Stimulated activated naive CD4-positive, alpha-beta T cell (primary cell): ENCODE measurements around the gene XRCC5.
"Not testable (repeated sequence)": the region's sequence is repeated elsewhere in the genome, so short reads cannot be mapped to it uniquely, and the experiment has no call there.

Experiments
- DNase-seq, 6 experiments: peaks; one replicate each; lab custom pipeline; 2025; lab: John Stamatoyannopoulos, UW

Gene XRCC5

DNA sequence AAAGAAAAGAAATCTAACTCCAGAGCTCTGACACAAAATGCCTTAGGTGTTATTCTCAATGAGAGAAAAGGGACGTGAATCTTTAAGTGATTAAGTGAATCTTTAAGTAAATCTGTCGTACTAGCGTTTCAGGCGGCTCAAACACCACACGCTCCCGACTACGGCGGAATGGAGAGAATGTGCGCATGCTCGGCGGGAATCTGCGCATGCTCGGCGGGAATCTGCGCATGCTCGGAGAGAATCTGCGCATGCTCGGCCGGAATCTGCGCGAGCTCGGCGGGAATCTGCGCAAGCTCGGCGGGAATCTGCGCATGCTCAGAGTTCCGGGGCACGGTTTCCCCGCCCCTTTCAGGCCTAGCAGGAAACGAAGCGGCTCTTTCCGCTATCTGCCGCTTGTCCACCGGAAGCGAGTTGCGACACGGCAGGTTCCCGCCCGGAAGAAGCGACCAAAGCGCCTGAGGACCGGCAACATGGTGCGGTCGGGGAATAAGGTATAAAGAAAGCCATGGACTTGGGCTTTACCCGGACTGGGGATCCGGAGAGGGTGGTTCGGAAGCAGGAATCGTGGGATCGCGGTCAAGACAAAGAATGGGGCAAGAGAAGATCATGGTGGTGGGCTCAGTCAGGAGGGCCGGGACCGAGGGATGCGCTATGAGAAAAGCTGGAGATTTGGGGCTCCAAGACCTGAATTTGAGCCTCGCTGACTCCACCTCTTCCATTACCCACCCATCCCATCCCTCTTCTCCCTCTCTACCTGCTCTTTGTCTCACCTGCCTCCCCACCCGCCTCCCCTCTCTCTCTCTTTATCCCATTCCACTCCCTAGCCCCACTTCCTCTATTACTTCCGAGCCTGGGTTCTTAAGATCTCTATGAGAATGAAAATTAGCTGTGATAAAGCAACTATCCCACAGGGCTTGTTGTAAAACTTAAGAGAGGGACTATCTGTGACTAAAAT is at the start of gene XRCC5:
TSS of gene XRCC5 (plus strand) at position 382 of the 955 bp plus-strand sequence. CDS start at position 471, 89 bp downstream.
- peak; percentile 95 to 98 (median 96) for DNase-seq

DNA sequence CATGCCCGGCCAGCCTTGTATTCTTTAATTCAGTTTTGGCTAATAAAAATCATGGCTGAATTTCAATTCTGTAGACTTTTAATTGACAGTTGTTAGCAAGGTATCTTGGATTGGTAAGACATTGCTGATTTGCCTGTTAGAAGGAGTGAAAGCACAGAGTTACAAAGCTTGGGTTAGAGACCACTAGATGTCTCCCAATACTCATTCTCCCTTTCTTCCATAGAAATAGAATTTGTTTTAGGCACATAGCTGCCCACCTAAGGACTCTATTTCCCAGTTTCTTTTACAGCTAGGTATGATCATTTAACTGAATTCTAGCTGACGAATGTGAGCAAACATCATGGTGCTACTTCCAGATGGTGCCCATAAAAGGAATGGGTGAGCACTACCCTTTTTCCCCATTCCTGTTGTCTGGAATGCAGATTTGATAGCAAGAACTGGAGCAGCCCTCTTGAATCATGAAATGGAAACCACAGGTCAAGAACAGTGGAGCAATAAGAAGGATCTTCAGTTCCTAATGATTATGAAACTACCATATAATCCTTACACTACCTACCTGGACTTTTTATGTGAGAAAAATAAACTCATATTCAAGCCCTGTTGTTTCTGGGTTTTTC is 45.0 kb upstream of the XRCC5 start:
- no peak for DNase-seq

DNA sequence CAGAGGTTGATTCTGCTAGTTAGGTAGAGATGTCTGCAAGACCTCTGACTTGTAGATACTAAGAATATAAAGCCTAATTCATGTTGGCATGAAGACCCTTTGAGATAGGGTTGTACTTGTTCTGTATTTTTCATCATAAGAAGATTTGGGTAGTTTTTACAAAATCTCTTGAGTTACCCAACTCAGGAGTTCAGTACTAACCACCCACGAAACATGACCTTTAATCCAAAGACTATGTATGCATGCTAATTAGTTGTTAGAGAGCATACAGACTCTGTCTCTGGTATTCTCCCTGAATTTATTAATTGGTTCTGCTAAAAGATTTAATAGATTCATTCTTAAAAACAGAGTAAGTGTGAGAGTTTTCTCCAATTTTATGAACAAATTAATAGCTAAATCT is 44.5 kb upstream of the XRCC5 start:
- DNase-seq = no peak

DNA sequence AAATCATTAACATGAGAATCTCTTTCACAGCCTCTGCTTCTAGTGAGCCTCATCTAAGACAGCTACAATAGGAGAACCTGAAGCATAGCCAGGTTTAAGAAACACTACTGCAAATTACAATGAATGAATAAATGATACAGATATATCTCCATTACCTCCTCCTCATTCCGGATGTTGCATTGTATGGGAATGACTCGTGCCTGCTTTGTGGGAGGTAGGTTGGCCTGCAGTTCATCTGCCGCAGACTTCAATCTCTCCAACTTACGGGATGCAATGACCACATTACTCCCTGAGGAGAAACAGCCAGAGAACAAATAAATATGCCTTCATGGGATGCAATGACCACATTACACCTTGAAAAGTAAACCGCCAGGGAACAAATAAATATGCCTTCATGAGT is 42.9 kb upstream of the XRCC5 start:
- DNase-seq = no peak

DNA sequence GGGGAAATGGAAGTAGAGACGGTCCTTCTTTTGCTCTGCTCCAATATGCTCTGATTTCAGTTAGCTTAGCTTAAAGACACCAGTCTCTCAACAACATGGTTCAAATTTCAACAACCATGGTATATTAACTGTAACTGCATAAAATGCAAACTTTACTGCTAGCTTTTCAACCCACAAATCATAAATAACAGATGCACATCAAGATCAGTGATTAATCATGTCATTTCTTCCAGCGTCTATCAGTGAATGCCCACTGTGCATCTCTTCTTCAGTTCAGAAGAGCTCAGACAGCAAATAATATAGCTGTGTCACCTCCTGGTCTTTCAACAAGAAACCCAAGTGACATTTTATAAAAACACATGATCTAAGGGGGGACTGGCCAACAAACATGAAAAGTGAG is 40.1 kb upstream of the XRCC5 start:
- no peak for DNase-seq

DNA sequence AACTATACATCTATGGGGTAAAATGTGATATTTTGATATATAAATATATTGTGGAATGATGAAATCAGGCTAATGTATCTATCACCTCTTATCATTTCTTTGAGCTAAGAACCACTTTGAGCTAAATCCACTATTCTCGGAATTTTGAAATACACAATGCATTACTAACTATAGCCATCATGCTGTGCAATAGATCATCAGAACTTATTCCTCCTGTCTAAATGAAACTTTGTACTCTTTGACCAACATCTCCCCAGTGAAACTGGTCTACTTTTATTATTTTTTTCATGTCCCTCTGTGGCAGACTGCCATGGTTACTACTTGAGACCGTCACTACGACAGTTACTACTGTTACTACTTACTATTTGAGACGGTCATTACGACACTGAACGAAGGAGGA is 39.0 kb upstream of the XRCC5 start:
- no peak for DNase-seq

DNA sequence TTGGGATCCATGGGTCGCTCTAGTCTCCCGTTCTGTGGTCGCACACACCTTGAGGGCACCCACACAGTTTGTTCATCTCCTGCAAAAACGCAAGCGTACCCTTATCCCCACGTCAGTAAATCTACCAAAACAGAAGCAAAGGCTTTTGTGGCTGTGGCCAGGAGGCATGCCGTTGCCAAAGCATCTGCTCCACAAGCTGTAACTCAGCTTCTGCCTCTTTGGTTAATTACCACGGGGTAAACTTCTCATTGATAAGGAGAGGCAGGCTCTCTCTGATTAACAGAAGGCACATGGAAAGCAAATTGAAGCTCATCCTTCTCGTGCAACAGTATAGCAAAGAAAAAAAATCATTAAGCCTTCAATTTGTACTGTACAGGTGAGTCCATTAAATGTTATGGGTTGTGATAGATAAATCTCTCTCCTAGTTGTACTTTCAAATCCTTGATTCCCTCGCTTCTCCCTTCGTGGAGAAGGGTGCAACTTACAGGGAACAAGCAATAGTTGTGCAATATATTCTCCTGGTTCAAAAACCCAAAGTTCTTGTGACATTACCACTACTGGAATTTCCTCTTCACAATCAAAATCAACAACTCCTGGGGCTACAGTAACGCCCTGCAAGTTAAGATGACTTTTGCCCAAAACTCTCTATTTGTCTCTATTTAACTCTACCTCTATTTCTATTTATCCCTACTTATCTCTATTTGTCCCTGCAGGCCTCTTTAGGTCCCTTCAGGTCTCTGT is 37.9 kb upstream of the XRCC5 start:
- DNase-seq = no peak

DNA sequence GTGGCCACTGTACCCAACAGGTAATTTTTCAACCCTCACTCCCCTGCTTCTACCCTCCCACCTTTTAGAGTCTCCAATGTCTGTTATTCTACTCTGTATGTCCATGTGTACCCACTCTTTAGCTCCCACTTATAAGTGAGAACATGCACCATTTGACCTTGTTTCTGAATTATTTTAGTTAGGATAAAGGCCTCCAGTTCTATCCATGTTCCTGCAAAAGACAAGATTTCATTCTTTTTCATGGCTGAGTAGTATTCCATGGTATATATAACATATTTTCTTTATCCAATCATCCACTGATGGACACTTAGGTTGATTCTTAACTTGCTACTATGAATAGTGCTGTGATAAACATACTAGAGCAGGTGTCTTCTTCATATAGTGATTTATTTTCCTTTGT is 36.7 kb upstream of the XRCC5 start:
- DNase-seq = no peak

DNA sequence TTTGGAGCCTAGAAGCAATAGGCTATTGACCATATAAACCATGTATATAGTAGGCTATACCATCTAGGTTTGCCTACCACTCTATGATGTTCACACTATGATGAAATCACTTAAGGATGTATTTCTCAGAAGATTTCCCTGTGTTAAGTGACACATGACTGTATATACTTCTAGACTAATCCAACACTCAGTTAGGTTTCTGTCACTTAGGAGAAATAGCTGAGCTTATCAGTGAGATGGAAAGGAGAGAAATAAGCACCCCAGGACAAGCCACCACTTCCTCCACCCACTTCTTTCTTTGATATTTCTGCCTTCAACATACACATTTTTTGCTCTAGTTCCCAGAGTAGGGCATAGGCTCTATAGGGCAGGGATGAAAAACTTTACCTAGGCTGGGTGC is 35.4 kb upstream of the XRCC5 start:
- no peak for DNase-seq

DNA sequence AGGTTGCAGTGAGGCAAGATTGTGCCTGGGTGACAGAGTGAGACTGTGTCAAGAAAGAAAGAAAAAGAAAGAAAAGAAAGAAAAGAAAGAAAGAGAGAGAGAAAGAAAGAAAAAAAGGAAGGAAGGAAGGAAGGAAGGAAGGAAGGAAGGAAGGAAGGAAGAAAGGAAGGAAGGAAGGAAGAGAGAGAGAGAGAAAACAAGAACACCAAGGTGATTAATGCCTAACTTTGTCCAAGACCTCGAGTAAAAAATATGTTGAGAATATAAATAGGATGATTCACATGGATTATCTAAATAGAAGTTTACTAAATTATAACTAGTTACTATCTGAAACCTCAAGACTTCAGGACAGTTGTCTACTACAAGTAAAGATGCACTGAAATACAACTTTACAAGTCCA is 34.8 kb upstream of the XRCC5 start:
- DNase-seq = no peak

DNA sequence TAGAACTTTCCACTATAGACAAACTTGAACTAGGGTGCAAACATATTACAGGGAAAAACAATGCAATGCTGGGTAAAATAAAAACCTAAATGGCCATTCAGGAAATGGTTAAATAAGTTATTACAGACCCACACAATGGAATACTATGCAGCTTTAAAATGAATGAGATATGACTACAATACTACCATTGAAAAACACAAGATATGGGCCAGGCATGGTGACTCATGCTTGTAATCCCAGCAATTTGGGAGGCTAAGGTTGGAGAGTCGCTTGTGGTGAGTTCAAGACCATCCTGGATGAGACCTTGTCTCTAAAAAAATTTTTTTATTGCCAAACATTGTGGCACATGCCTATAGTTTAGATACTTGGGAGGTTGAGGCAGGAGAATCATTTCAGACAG is 34.4 kb upstream of the XRCC5 start:
- DNase-seq = no peak

DNA sequence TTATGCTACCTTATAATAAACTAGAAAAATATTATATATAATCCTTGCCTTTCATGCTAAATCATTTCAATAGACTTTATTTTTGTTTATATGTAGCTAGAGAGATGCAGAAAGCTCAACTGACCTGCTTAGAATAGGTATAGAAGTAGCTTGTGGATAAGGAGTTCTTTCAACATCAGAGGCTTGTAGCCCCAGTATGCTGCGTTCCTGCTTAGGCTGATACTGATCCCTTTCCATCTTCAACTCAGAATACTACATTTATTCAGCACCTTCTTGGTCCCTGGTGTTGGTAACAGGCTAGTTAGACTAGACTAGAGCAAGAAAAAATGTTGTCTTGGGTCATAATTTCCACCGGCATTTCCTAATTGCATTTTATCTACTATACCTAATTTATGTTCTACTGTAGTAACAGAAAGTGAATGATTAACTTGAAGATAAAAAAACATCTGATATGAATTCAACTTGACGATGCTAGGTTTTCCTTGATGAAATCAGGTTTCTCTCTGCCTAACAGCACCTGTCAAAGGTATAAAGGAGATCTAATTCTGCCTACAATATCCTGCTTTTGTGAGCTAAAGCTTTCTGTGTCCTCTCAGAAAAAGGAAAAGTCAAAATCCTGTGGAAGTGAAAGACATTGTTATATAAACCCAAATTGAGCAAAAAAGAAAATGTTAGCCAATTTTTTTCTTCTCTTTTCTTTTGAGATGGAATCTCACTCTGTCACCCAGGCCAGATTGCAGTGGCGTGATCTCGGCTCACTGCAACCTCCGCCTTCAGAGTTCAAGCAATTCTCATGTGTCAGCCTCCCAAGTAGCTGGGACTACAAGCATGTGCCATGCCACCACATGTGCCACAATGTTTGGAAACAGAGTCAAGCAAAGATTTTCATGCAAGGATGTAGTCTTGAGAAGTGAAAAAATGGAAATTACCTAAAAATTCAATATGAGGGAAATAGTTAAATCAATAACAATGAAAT is 33.4 kb upstream of the XRCC5 start:
- DNase-seq = no peak

DNA sequence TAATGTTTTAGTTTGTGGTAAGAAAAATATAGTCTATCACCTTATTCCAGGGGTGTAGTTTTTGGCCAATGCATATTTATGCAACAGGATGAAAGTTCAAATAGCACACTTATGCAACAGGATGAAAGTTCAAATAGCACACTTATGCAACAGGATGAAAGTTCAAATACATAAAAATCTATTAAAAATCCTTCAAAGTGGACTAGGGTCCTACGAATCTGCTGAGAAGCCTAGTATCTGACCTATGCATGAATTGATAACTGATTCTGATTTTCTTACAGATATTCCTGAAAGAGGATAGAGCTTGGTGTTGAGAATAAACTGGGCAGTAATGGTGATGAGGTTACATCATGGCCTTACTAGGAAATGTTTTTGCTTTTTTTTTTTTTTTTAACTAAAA is 30.4 kb upstream of the XRCC5 start:
- no peak for DNase-seq

DNA sequence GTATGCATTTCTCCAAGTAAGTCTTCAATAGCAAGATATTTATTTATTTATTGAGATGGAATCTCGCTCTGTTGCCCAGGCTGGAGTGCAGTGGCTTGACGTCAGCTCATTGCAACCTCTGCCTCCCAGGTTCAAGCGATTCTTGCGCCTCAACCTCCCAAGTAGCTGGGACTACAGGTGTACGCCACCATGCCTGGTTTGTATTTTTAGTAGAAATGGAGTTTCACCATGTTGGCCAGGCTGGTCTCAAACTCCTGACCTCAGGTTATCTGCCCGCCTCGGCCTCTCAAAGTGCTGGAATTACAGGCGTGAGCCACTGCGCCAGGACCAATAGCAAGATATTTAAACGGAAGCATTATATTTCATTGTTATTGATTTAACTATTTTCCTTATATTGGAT is 29.1 kb upstream of the XRCC5 start:
- not testable (repeated sequence) for DNase-seq

DNA sequence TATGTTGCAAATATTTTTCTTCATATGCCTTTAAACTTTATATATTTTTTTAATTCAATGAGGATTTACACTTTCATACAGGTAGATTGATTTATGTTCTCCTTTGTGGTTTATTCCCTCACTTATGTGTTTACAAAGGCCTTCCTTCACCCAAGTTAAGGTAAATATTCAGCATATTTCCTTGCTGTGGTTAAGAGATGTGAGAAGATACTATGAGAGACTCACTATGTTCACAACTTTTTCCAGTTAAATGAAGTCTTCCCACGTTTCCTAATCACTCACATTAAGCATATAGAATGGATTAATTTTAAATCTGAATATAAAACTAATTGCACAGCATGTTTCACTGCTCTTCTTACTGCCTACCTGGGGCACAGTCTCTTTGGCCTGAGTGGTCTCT is 28.1 kb upstream of the XRCC5 start:
- no peak for DNase-seq

DNA sequence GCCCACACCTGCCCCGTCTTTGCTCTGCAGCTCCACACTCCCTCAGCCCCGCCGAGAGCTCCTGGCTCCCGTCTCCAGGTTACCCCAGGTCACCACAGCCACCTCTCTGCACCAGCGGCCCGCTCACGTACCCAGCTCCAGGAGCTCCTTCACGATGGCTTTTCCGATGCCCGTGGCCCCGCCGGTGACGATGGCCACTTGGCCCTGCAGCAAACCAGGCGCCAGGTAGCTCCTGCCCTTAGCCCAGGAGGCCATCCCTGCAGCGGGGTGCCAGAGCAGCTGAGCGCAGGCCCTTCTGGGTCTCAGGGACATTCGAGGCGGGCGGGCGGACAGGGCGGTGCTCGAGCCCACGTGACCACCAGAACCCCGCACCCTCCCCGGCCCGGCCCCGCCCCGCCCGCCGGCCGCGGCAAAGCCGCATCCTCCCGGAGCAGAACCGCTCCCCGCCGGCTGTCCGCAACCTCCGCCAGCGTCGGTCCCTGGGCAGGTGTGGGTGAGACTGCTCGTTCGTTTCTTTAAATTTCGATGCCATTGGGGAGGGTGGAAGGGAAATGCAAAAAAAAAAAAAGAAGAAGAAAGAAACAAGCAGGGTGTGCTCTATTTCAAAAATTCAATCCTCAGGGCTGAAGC is 27.5 kb upstream of the XRCC5 start, which contains the start of the genes PECR and TMEM169:
TSS of gene PECR (minus strand) at position 323 of the 630 bp plus-strand sequence. CDS start at position 255, 68 bp downstream.
TSS of gene TMEM169 (plus strand) at position 433 of the 630 bp plus-strand sequence. CDS start 14,045 bp downstream, outside the sequence.
- DNase-seq = peak; percentile 38 to 66 (median 54)

DNA sequence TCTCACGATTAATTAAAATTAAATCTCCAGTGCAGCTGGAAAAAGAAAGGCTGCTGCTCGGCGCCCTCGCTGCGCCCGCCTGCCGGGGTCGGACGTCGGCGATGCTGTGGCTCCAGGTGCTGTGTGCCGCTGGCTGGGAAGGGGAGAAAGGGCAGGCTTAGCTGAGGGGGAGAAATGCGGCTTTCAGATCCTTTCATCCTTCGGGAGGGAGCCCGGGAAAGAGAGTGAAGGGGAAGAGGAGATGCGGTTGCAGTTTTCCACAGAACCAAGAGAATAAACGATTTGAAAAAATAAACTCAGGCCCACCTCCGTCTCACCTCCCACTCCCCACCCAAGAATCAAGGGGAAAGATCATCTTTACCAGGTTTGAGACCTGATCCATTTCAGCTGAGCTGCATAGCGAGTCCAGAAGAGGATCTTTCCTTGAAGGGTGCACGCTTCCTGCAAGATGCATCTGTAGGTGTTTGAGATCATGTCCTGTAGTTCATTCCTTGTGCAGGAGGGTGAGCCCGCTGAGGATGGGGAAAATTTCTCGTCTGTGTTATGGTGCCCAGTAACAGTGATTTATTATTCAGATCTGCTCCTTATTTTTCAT is 26.9 kb upstream of the XRCC5 start:
- DNase-seq = peak in 2 of 6 experiments; percentile 21 to 22

DNA sequence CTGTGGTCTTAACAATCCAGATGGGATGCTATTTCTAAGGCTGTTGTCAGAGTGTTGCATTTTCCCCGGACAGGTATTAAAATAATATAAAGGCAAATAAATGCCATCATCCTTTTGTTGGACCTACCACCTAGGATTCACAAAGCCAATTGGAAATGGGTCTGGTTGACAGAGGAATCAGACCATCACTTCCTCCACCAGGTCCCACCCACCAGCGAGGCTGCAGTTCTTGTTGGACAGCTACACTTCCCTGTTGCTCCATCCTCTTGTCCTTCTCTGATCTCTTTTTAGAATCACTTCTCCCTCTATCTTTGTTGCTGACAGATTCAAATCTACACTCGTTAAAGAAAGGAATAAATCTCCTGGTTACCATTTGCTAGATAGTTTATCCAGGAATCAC is 26.3 kb upstream of the XRCC5 start:
- DNase-seq = peak in 2 of 6 experiments; percentile 4 to 19

DNA sequence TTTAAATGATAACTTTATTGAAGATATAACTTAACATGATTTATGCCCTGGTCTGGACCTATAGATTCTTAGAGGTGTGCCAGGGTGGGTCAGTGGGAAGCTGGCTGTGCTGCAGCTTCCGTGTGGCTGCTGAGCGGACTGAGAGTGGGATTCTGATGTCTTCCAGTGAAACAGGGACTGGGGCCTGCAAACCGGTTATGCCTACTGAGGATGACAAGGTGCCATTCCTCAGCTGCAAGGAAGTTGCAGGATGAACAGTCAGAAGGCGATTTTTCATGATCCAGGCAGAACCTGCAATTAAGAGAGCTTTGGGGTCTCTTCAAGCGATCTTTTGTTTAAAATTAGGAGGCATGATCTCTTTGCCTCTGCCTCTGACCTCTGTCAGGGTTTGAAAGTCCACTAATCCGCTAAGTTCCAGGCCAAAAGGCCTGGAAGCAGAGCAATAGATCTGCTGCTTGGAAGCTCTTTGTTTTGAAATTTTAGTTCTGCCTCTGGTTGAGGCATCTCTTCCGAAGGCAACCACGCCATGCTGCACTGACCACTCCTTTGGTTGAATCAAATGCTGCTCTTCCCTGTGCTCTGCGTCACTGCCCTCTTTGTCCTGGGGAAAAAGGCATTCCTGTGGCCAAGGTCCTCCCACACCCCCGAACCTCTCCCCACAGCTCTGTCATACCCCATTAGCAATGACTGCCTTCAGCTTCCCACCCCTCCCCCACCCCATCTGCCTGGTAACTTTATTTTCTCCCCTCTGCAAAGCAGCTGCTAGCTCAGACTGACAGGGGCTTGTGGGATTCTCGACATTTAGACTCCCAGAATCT is 25.5 kb upstream of the XRCC5 start:
- peak in 2 of 6 experiments; percentile 6 to 7 for DNase-seq
